Midbrain (tissue), 1 donor: ENCODE results near the gene RHOBTB3.

Experiments
- DNase-seq: peaks from one replicate; lab custom pipeline; 2025; lab: John Stamatoyannopoulos, UW

RHOBTB3 gene

DNA sequence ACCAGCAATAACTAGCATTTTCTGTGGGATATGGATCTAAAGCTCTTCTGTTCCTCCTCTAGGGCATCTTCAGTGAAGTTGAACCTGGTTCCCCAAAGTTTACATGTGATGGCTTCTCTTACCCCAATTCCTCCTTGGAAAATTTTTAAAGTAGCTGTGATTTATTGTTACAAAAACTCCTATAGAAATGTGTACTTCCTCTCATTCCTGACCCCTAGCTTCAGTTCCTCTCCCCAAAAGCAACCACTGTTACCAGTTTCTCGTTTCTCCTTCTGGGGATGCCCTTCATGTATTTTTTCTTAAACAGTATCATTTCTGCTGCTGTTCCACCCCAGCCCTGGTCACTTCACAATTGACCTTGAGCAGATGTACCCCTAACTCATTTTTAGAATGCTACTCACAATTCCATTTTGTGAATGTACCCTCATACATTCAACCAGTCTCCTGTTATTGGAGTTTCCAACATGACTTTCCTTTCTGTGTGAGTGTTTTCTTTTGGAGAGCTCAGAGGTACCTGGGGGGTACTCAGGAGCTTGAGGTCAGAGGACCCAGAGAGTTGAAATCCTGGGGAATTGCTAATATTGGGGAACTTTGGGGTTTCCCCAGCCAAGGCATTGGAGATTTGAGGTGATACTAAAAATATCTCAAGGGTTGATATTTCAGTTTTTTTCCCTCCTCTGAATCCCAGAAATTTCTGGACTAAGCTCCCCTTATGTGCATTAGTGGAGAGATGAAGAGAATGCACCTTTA lies 110.0 kb downstream of the RHOBTB3 start:
- DNase-seq, result no peak

DNA sequence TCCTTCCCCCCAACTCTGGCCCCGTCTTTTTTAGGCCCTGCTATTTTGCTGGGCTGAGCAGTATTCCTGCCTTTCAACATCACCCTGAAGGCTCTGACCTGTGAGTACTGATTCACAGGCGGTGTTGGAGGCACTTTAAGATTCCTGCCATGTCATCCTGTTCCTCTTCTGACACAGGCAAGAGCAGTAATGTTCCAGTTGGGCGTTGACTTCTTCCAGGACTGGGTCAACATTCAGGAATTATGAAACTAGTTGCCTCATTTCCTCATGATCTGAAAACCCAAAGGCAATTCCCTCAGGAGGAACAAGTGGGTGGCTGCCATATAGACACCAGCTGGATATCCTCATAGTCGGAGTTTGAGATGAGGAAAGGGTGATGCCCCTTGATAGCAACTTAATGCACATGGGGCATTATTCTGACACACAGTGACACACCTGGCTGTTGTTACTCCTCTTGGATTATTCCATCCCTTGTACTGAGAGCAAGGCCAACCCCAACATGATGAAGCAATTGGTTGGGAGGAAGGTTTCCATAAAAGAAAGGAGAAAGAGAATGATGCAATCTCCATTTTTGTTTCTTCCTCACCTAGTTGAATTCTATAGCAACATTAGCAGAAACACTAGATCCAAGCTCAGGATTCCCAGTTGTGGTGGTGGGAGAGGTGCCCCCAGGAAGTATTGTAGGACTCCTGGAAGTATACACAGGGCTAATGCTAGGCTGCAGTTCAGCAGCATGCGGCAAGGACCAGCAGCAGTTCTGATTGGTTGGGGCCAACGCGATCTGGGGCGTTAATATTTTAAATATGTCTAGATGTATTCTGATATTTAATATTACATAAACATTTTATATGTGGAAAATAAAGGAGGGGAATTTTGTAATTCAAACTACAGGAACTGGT lies 111.0 kb downstream of the RHOBTB3 start:
- no peak for DNase-seq

DNA sequence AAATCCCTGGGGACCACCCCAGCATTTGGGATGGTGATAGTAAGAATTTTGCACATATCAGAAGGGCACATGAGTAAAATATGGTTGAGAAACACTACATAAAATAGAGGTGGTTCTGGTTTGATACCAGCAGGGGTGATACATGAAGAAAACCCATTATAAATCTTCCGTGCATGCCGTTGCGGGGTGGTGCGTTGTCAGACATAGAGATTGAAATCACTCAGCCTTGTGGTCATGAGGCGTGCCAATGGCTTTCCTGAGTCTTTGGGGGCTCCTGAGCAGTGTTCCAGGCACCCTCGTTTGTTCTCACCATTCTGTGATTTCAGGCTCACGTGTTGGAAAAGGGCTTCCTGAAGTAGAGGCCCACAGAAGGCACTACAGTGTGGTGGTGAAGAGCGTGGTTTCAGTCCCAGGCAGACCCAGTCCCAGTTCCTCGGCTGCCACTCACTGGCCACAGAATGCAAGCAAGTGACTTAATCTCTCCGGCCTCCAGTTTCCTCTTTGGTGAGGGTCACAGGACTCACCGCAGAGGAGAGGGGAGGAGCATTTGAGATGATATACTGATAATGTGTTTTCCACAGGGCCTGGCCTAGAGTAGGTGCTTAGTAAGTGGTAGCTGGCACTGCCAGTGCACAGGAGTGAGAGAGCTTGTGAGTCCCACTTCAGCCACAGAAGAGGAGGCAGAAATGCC lies 111.9 kb downstream of the RHOBTB3 start:
- no peak for DNase-seq

DNA sequence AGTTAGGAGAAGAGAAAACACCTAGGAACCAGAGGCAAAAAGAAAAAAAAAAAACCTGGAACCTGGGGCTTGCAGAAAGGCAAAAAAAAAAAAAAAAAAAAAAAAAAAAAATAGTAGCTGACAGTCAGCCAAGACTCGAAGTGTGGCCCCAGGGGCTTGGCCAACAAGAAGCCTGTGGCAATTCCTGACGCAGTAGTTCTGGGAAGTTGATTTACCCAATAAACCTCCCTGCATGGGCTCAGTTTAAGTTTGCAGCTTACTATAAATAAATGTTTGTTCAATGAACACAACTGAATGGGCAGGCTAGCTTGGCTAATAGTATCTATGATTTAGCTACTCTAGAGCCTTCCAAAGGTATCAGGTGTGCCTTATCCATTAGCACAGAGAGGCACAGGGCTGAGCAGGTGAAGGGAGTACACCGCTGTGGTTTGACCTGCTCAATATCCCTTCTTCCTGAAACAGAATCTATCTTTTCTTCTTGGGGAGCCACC lies 112.6 kb downstream of the RHOBTB3 start:
- no peak for DNase-seq

DNA sequence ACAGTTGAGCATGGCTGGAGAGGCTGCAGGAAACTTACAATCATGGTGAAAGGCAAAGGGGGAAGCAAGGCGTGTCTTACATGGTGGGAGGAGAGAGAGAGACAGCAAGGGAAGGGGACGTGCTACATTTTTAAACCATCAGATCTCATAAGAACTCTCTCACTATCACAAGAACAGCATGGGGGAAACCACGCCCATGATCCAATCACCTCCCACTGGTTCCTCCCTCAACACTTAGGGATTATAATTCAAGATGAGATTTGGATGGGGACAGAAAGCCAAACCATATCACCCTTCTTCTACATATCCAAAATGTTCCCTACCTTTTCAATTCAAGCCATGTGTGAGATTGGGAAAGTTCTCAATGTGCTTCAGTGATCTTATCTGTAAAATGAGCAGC lies 114.3 kb downstream of the RHOBTB3 start:
- no peak for DNase-seq
